ENCODE data around the gene CBLB. TPM values are rescaled to one million over a fixed set of nuclear protein-coding genes. Genes with fewer than 3 reads are reported as not detected.
A peak's percentile ranks its signal among the peaks of the same experiment; 100 is the strongest.

CBLB gene
- total and polyA plus RNA-seq, 2 experiments from 2014 or later, result 20.5 to 47.7 TPM

DNA sequence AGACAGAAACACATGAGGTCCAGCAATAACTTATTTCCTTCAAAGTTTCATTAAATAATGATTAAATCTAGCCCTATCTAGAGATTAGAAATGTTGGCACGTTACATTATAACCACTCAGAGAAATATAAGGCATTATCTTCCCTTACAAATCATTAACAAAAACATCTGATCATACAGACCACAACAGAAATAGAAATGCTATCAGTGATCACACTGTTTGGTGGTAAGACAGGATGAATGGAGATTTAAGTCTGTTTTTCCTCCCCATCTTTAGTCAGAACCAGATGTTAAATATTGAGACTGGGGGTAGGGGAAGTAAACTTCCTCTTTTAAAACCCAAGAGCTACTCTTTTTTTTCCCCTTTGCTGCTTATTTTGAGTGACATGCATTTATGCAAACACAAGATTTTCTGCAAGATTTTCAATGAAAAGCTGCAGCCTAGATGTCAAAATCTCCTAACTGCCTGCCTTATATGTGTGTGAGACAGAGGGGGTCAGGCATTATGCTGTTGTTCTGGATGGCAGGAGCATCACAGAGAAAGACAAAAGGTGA lies 70.4 kb downstream of the CBLB start:
- peak overlapping the region; percentile 19; the same call in 1 of the 2 replicates for H3K4me3 ChIP-seq
- peak overlapping the region; percentile 28; the same call in 2 of the 3 replicates for H3K4me3 Mint-ChIP-seq
- H3K4me1 Mint-ChIP-seq, result peaks cover 60% of the 10 kb centered on the region
- H3K4me1 ChIP-seq (ENCODE audit: insufficient read depth), result peaks cover 63% of the 10 kb centered on the region
- H3K27ac ChIP-seq (ENCODE audit: low read depth), result peak overlapping the region; percentile 63; the same call in 1 of the 2 replicates
- H2AFZ ChIP-seq, result no peak overlapping the region
- H3K36me3 ChIP-seq (ENCODE audit: insufficient read depth), result no peaks in the 10 kb centered on the region
- H4K20me1 ChIP-seq (replicated peaks; ENCODE audit: insufficient read depth), result no peaks in the 10 kb centered on the region
- peak; percentile 65 for ATAC-seq
- no peaks in the 10 kb centered on the region; the same call in 2 of the 3 replicates for H3K9me3 Mint-ChIP-seq
- TF ChIP-seq, protein P1, sequence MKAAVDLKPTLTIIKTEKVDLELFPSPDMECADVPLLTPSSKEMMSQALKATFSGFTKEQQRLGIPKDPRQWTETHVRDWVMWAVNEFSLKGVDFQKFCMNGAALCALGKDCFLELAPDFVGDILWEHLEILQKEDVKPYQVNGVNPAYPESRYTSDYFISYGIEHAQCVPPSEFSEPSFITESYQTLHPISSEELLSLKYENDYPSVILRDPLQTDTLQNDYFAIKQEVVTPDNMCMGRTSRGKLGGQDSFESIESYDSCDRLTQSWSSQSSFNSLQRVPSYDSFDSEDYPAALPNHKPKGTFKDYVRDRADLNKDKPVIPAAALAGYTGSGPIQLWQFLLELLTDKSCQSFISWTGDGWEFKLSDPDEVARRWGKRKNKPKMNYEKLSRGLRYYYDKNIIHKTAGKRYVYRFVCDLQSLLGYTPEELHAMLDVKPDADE (IDR thresholded peaks at IDR 0.05), result no peak
- TF ChIP-seq REST (IDR thresholded peaks at IDR 0.05; ENCODE audit: unreplicated experiment) (no peak), POLR2AphosphoS5 (IDR thresholded peaks at IDR 0.05; ENCODE audit: low read depth) (no peak), EZH2 (IDR thresholded peaks at IDR 0.05; ENCODE audit: low read depth, unreplicated experiment) (no peak), NANOG (IDR thresholded peaks at IDR 0.05; ENCODE audit: borderline replicate concordance) (no peak), STAT1 (IDR thresholded peaks at IDR 0.05; ENCODE audit: unreplicated experiment) (no peak), EZH2phosphoT487 (IDR thresholded peaks at IDR 0.05; ENCODE audit: unreplicated experiment) (no peak), CTCF (conservative IDR thresholded peaks at IDR 0.05; ENCODE audit: low read depth in 2 of 2) (no peak), JUNB (IDR thresholded peaks at IDR 0.05; ENCODE audit: unreplicated experiment) (no peak), ZNF331 (CRISPR knock-in tag; IDR thresholded peaks at IDR 0.05; ENCODE audit: low read depth) (no peak), CREB1 (CRISPR knock-in tag; IDR thresholded peaks at IDR 0.05; ENCODE audit: low read depth) (no peak), ZNF114 (CRISPR knock-in tag; IDR thresholded peaks at IDR 0.05) (no peak)
- TF ChIP-seq, protein P2, sequence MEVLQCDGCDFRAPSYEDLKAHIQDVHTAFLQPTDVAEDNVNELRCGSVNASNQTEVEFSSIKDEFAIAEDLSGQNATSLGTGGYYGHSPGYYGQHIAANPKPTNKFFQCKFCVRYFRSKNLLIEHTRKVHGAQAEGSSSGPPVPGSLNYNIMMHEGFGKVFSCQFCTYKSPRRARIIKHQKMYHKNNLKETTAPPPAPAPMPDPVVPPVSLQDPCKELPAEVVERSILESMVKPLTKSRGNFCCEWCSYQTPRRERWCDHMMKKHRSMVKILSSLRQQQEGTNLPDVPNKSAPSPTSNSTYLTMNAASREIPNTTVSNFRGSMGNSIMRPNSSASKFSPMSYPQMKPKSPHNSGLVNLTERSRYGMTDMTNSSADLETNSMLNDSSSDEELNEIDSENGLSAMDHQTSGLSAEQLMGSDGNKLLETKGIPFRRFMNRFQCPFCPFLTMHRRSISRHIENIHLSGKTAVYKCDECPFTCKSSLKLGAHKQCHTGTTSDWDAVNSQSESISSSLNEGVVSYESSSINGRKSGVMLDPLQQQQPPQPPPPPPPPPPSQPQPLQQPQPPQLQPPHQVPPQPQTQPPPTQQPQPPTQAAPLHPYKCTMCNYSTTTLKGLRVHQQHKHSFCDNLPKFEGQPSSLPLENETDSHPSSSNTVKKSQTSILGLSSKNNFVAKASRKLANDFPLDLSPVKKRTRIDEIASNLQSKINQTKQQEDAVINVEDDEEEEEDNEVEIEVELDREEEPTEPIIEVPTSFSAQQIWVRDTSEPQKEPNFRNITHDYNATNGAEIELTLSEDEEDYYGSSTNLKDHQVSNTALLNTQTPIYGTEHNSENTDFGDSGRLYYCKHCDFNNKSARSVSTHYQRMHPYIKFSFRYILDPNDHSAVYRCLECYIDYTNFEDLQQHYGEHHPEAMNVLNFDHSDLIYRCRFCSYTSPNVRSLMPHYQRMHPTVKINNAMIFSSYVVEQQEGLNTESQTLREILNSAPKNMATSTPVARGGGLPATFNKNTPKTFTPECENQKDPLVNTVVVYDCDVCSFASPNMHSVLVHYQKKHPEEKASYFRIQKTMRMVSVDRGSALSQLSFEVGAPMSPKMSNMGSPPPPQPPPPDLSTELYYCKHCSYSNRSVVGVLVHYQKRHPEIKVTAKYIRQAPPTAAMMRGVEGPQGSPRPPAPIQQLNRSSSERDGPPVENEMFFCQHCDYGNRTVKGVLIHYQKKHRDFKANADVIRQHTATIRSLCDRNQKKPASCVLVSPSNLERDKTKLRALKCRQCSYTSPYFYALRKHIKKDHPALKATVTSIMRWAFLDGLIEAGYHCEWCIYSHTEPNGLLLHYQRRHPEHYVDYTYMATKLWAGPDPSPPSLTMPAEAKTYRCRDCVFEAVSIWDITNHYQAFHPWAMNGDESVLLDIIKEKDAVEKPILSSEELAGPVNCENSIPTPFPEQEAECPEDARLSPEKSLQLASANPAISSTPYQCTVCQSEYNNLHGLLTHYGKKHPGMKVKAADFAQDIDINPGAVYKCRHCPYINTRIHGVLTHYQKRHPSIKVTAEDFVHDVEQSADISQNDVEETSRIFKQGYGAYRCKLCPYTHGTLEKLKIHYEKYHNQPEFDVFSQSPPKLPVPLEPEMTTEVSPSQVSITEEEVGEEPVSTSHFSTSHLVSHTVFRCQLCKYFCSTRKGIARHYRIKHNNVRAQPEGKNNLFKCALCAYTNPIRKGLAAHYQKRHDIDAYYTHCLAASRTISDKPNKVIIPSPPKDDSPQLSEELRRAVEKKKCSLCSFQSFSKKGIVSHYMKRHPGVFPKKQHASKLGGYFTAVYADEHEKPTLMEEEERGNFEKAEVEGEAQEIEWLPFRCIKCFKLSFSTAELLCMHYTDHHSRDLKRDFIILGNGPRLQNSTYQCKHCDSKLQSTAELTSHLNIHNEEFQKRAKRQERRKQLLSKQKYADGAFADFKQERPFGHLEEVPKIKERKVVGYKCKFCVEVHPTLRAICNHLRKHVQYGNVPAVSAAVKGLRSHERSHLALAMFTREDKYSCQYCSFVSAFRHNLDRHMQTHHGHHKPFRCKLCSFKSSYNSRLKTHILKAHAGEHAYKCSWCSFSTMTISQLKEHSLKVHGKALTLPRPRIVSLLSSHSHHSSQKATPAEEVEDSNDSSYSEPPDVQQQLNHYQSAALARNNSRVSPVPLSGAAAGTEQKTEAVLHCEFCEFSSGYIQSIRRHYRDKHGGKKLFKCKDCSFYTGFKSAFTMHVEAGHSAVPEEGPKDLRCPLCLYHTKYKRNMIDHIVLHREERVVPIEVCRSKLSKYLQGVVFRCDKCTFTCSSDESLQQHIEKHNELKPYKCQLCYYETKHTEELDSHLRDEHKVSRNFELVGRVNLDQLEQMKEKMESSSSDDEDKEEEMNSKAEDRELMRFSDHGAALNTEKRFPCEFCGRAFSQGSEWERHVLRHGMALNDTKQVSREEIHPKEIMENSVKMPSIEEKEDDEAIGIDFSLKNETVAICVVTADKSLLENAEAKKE (CRISPR knock-in tag; IDR thresholded peaks at IDR 0.05), result no peak
- H3K27ac Mint-ChIP-seq, result peak overlapping the region; percentile 85
- H3K4me2 ChIP-seq, result peak overlapping the region; percentile 54
- no peaks in the 10 kb centered on the region for H3K9me2 ChIP-seq (ENCODE audit: insufficient read depth)
- H3K27me3 ChIP-seq (ENCODE audit: insufficient read depth), result no peaks in the 10 kb centered on the region
- peaks cover 45% of the 10 kb centered on the region for H3K79me2 ChIP-seq (replicated peaks; ENCODE audit: insufficient read depth)
- H3F3A ChIP-seq (replicated peaks; ENCODE audit: low read depth), result no peaks in the 10 kb centered on the region
- peaks cover 9% of the 10 kb centered on the region; the same call in 2 of the 3 replicates for H3K36me3 Mint-ChIP-seq (ENCODE audit: low read depth)
- no peaks in the 10 kb centered on the region for H3K27me3 Mint-ChIP-seq (ENCODE audit: insufficient read depth, low read depth, poor library complexity)
- no peak for DNase-seq (ENCODE audit: low spot score)

Measured in GM23338 (cell line).